GM21528 (cell line): Measurements from ENCODE around the gene AP3M1.
A peak's percentile ranks its signal among the peaks of the same experiment; 100 is the strongest.

Experiments
- ATAC-seq: cut with Tn5 transposase; IDR thresholded peaks from one replicate; pipeline ENCODE4 v1.9.1; 2021; ENCODE audit warnings: mild to moderate bottlenecking, moderate library complexity; ENCODE audit not compliant: unreplicated experiment, low FRiP score

The AP3M1 gene

GRCh38 chr10:74081192-74081803 is 69.3 kb downstream of the AP3M1 start:
- no peak for ATAC-seq

GRCh38 chr10:74079936-74080590 is 70.6 kb downstream of the AP3M1 start:
- ATAC-seq, result no peak

- ATAC-seq, result no peak
These were observed 71.3 kb downstream of the AP3M1 start for GRCh38 chr10:74079028-74079935.

- peak; percentile 44 for ATAC-seq
These were observed 72.6 kb downstream of the AP3M1 start for GRCh38 chr10:74078037-74078436.

- ATAC-seq, result no peak
These were observed 73.2 kb downstream of the AP3M1 start for GRCh38 chr10:74077416-74077815.

GRCh38 chr10:74076961-74077360 is 73.7 kb downstream of the AP3M1 start:
- ATAC-seq, result no peak

GRCh38 chr10:74075906-74076305 is 74.7 kb downstream of the AP3M1 start:
- no peak for ATAC-seq

- ATAC-seq, result no peak
These were observed 78.1 kb downstream of the AP3M1 start for GRCh38 chr10:74072503-74072902.

GRCh38 chr10:74071157-74071556 is 79.5 kb downstream of the AP3M1 start:
- no peak for ATAC-seq
